GM18508 (cell line): ENCODE measurements around the gene PET117.
"Not testable (repeated sequence)": the region's sequence is repeated elsewhere in the genome, so short reads cannot be mapped to it uniquely, and the experiment has no call there.

Source experiments
- ATAC-seq: cut with Tn5 transposase; IDR thresholded peaks from one replicate; pipeline ENCODE4 v1.9.1; 2021; ENCODE audit warnings: moderate number of reproducible peaks; ENCODE audit not compliant: insufficient read depth, unreplicated experiment

PET117 gene, protein sequence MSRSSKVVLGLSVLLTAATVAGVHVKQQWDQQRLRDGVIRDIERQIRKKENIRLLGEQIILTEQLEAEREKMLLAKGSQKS

DNA sequence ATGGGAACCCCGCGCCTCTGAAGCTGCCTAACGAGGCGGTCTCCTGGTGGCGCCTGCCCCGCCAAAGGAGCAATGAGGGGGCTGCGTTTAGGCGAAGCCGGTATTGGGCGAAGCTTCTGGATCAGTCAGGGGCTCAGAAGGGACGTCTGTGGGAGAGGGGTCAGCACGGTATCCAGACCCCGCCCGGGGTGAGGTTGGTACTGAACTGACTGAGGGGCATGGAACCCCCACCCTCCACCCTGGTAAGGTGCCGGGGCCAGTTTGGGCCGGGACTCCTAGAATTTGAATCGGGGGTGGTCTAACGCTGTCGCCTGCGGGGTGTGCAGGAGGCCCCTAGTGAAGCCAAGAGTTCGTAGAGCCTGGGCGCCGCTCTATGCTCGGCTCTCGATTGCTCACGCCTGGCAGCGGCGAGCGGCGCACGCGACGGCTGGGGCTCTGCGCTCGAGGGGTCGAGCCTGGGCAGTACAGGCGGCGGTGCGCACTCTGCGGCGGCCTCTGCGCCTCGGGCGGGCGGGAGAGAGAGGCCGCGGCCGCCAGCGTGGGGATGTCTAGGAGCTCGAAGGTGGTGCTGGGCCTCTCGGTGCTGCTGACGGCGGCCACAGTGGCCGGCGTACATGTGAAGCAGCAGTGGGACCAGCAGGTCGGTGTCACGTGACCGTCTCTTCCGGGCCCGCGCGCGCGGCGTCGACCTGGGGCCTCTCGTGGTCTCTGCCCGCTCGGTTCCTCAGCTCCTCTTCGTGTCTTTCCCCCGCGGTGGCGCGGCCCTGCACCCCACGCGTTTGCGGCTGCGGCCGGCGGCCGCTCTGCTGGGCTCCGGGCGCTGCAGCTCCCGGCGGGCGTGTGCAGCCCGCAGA, at the start of gene PET117, which contains the start of gene KAT14:
TSS of gene PET117 (plus strand) at position 452 of the 854 bp plus-strand sequence. CDS start at position 545, 93 bp downstream.
TSS of gene KAT14 (plus strand) at position 452 of the 854 bp plus-strand sequence. CDS start 4,798 bp downstream, outside the sequence.
- ATAC-seq: peak; percentile 75

DNA sequence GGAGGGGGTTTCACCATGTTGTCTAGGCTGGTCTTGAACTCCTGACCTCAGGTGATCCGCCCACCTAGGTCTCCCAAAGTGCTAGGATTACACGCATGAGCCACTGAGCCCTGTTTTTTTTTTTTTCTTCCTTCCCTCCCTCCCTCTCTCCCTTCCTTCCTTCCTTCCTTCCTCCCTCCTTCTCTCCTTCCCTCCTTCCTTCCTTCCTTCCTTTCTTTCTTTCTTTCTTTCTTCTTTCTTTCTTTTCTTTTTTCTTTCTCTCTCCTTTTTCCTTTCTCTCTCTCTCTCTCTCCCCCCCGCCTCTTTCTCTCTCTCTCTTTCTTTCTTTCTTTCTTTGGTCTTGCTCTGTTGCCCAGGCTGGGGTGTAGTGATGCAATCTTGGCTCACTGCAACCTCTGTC, 49.4 kb upstream of the PET117 start:
- not testable (repeated sequence) for ATAC-seq

DNA sequence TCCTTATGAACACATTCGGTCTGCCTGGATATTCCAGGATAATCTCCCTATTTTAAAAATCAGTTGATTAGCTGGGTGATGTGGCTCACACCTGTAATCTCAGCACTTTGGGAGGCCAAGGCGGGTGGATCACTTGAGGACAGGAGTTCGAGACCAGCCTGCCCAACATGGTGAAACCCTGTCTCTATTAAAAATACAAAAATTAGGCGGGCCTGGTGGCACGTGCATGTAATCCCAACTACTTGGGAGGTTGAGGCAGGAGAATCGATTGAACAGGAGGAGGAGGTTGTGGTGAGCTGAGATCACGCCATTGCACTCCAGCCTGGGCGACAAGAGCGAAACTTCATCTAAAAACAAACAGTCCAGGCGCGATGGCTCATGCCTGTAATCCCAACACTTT, 48.8 kb upstream of the PET117 start:
- not testable (repeated sequence) for ATAC-seq

DNA sequence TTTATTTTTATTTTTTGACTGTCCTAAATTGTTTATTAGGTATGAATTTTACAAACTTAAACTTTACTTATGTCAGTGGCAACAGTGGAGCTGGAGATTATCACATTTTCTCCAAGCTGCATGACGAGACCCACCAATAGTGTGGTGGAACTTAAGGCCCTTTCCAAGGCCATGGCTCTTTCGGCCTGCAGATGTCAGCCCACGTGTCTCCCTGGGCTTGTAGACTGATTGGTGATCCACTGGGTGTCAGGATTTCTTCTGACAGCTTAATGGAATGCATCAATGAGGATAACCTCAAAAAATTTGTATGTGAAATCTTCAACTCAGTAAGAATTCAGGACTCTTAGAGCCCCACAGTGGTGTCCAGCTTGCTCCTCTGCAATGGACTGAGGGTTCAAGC, 47.6 kb upstream of the PET117 start:
- ATAC-seq: no peak

DNA sequence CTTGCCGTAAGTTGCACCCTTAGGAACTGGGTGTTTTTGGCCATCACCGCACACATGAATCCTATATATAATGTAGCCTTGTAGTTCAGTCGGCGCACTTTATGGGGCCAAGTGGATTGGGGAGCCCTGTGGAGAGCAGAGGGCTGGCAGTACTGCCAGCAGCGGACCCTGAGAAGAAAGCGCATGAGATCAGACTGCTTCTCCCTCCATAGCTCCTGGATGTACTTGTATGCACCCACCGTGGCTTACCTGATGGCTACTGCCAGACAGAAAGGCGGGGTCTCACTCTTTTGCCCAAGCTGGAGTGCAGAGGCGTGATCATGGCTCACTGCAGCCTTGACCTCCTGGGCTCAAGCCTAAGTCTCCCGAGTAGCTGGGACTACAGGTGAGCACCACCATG, 47.2 kb upstream of the PET117 start:
- no peak for ATAC-seq

DNA sequence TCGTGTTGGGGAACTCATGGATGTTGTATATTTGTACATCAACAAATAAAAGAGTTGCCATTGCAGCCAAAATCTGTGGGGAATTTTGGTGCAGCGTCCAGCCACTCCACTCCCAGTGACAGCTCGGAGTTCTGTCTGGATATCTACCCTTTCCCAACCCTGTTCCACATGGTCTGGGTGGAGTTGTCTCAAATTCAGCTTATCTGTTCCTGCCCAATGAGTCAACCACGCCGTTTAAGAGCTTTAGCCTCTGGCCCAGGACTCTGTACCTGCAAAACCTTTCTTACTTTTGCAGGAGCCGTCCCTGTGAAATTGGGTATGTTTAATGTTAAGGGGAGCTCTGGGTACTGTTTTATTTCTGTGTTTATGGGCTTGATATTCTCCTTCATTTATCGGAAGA, 46.0 kb upstream of the PET117 start:
- no peak for ATAC-seq

DNA sequence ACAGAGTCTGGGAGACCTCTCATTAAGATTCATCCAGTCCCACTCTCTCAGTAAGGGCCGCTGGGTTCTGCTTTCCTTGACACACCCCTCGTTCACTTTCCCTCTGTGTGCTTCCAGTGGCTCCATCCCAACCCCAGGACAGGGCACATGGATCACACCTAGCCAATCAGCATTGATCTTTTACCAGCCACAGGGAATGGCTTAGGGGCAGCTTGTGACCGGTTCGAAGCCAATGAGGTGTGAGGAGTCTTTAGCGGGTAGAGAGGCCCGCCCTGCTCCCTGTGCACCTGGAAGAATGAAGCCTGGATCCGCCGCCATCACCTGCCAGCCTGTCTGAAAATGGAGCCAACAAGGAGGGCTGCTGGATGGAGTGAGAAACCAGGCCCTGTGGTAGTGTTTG, 44.8 kb upstream of the PET117 start:
- ATAC-seq: no peak

DNA sequence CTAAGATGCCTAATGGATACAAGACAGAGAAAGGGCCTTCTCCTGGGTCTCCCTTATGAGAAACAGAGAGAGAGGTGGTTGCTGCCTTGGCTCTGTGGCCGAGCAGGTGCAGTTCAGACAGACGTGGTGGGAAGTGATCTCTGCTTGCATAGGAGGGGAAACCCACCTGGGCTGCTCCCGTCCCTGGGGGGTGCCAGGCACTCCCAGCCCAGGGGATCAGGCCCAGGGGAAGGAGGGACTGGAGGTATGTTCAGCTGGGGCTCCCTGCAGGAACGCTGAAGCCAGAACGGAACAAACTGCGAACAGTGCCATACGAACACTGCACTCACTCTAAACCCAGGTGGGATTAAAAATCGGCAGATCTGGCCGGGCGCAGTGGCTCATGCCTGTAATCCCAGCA, 44.3 kb upstream of the PET117 start:
- ATAC-seq: no peak

DNA sequence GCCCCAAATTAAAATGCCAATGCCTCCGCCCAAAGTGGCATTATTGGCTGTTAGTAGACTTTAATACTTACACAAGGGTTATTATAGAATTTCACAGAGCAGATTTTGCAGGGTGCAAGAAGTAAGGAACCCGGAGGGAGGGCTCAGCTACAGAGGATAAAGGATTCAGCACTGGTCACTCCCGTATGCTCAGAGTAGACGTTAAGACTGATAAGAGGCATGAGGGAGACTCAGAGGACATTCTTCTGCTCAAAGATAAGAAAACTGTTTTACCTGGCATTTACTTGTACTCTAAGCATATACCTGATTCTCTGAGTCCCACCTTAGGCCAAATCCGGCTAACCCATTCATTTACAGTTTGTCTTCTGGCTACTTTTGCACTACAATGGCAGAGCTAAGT, 43.5 kb upstream of the PET117 start:
- ATAC-seq: no peak

DNA sequence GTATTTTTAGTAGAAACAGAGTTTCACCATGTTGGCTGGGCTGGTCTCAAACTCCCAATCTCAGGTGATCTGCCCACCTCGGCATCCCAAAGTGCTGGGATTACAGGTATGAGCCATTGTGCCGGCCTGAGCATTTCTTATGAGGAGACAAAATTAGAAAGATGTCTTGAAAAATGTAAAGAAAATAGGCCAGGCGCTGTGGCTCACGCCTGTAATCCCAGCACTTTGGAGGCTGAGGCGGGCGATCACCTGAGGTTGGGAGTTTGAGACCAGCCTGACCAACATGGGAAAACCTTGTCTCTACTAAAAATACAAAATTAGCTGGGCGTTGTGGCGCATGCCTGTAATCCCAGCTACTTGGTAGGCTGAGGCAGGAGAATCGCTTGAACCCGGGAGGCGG, 37.1 kb upstream of the PET117 start:
- ATAC-seq: not testable (repeated sequence)

DNA sequence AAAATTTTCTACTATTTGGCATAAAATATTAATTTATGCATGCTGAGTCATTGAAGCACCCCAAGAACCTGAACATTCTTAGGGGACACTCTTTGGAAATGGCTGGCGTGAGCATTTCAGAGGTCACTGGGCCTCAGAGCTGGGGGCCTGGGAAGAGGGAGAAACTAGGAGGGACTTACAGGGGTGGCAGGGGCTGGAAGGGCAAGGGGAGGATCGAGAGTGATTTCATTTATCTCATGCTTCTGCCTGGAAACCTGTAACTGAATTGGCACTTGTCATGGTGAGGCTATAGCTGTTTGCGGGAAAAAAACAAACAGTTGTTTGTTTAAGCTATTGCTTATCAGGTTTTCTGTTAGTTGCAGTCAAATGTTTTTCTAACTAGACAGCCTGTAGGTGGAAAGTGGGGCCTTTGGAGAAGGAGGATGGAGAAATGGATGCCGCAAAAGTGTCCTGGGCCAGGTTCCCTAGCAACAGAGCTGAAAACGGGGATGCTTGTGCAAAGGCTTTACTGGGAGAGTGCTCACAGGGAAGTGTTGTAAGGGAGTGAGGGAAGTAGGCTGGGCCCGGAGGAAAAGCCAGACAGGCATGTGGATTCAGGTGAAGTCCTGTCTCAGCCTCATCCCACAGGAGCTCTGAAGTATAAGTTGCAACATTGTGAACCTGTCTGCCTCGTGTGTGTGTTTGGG, 36.4 kb upstream of the PET117 start:
- ATAC-seq: no peak

DNA sequence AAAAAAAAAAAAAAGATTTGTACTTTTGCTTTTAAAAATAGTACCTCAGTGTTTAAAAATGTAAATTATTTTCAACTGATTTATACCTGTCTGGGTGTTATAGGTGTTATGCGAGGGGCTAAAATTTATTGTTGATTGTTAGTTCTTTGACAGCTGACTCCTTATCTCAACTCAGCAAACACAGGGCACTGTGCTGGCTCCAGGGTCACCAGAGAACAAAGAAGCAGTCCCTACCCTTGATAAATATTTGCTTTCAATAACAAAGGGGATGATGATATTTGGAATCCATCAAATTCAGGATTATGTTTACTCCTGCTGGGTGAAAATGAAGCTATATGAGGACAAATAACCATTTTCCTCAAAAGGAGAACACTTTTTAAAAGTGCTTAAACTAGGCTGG, 34.2 kb upstream of the PET117 start:
- ATAC-seq: no peak

DNA sequence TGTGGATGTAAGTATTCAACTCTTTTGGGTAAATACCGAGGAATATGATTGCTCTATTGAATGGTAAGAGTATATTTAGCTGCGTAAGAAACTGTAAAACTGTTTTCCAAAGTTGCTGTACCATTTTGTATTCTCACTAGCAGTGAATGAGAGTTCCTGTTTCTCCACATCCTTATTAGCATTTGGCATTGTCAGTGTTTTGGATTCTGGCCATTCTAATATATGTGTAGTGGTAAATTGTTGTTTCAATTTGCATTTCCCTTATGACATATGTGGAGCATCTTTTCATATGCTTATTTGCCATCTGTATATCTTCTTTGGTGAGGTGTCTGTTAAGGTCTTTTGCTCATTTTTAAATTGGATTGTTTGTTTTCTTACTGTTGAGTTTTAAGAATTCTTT, 29.3 kb upstream of the PET117 start:
- no peak for ATAC-seq

DNA sequence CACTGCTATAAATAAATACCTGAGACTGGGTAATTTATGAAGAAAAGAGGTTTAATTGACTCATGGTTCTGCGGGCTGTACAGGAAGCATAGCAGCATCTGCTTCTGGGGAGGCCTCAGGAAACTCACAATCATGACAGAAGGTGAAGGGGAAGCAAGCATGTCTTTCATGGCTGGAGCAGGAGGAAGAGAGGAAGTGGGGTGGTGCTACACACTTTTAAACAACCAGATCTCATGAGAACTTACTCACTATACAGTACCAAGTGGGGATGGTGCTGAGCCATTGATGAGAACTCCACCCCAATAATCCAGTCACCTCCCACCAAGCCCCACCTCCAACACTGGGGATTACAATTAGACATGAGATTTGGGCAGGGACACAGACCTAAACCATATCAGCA, 9.1 kb upstream of the PET117 start:
- not testable (repeated sequence) for ATAC-seq

DNA sequence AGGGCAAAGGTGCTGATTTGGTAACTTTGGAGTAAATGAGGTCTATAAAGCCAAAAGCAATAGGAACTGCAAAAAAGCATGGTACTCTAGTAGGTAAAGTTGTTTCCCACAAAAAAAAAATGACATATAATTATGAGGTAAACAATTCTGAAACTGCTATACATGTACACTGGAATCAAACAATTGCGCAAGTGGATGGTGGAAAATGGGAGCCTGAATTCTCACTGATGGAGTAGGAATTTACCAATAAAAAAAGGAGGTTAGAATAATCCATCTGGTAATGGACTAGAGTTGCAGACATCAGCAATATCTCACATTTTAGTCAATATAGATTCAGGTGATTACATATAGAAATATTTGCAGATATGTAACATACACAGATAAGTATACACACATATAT, 5.0 kb upstream of the PET117 start:
- no peak for ATAC-seq

DNA sequence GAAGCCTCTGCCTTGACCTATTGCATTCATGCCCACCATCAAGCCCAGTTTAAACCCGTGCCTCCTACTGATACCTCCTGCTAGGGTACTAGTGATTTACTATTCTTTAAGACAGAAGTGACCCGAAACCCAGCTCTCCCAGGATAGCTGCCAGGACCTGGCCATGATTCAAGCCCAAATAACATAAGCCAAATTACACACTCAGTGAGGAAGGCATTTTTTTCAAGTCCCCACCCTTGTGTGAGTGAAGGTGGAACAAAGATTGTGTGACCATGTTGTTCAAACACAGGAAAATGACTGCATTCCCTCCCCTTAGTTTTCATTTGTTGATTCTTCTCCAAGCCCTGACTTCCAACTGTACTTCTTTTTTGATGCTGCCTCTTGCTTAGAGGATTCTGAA, 3.7 kb upstream of the PET117 start:
- no peak for ATAC-seq

DNA sequence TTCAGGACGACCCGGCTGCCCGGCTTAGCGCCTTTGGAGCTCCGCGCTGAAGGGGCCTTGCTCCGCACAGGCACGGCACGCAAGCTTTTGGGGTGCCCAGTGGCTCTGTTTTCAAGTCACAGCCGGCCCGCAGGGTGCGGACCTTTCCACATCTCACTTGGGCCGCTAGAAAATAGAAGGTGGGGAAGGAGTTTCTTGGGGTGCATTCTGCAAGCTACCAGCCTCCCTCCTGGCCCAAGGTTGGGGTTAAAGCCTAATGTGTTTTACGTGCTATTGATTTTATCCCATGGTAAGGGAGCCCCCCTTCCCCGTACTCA, 561 bp downstream of the PET117 start:
- ATAC-seq: no peak

DNA sequence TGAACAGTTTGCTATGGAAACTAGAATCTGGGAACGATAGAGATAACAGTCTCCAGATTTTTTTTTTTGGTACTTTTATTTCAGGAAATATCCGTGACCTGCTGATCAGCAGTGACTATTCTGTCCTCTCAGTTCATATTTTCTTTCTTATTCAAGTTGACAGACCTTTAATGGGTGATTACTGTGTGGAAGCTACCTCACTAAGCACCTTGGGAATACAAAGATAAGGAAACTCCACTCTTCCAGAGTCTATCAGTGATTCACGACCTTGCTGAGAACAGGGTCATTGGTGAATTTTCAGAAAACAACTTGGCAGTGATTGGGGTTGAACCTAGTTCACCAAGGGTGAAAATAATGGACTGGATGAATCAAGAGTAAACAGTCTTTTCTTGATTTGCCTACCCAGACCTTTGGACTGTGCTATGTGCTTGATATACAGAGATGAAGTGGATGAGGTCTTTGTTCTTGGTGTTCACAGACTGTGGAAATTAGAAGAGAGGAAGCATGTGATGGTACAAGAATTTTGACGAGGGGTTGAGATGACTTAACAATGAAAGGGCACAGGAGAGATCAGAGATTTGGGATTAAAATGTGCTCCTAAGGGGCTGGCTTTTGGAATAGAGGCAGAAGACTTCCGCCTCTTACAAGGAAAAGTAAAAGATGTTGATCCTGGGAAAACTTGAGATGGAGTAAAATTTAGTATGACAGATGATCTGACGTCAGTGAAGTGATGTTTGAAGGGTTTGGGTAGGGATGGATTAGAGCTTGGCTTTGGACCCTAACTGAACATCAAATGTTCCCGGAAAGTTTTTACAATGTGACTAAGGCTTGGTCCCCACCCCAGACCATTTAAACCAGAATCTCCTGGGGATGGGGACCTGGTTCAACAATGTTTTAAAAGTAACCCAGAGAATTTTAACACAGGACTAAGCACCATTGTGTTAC, 1.2 kb downstream of the PET117 start:
- no peak for ATAC-seq

DNA sequence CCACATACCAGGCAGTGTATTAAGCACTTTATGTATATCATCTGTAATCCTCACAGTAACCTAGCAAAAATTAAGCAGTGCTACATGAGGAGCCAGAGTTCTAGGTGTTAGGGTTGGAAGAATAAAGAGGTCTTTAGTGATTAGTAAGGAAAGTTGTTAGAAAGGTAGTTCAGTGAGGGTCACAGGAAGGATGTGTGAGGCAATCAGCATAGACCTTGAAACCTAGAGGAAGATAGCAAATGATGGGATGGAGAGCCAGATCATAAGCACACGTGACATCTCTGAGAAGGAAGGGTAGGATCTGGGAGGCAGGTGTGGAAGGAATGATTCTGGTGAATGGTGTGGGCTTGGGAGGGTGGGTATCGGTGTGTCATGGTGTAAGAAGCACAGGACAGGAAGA, 2.2 kb downstream of the PET117 start:
- ATAC-seq: no peak

DNA sequence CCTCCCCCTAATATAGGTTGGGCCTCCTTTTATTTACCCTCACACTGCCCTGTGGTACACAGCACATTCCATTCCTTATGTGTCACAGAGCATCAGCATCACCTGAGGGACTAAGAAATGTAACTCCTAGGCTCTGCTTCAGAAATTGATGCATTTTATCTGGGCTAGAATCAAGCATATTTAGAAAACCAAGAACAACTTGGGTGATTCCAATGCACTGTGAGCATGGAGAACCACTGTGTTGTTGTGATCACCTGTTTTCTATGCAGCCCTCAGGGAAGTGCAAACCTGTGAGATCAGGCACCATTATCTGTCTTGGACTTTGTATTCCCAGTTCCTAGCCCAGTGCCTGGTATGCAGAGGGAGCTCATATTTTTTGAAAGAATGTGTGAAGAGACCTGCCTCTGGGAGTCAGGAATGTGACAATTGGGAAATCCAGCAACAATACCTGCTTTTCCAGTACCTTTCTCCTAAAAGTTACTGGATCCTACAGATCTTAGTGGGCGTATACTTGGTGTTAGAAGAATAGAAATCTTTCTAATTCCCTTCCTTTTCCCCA, 7.0 kb downstream of the PET117 start:
- no peak for ATAC-seq
